C4-2B (cell line): Measurements from ENCODE around the gene TTK.

ENCODE experiments used
- CTCF ChIP-seq: fragments of 450-650 bp; conservative IDR thresholded peaks from 2 replicates; pipeline ENCODE4 v1.5.1; 2017; ENCODE audit warnings: mild to moderate bottlenecking
- ZFX ChIP-seq: fragments of 450-650 bp; IDR thresholded peaks from 2 replicates; pipeline ENCODE4 v1.6.1; 2017

- TF ChIP-seq CTCF: no peak
- no peak for TF ChIP-seq ZFX
These were observed 33.3 kb upstream of the TTK start for GRCh38 chr6:79971193-79971592.
